GM12865 (cell line): ENCODE data around the gene YTHDF1.

Source experiments
- DNase-seq: peaks from one replicate; pipeline ENCODE4 v3.0.0; 2010; ENCODE audit warnings: low read depth
- H3K4me3 ChIP-seq: 2 replicates; pipeline ENCODE4 v1.5.1; 2011; ENCODE audit warnings: mild to moderate bottlenecking, low read depth, low read length, control low read depth
- CTCF ChIP-seq: IDR thresholded peaks from 2 replicates; pipeline ENCODE4 v1.5.1; 2011; ENCODE audit warnings: low read length, control low read depth, low read depth, inconsistent platforms; ENCODE audit not compliant: insufficient read depth; ENCODE audit errors: missing control alignments

YTHDF1 gene

GRCh38 chr20:63236116-63236837 lies 20.3 kb upstream of the YTHDF1 start:
- TF ChIP-seq CTCF, result no peak

GRCh38 chr20:63235399-63235983 lies 19.6 kb upstream of the YTHDF1 start, which contains the start of gene BIRC7:
Gene BIRC7 (plus strand): TSS chr20:63235905. CDS start chr20:63236097, 192 bp downstream.
- TF ChIP-seq CTCF, result no peak
- DNase-seq, result no peak
- no peak within 1 kb of the TSS for H3K4me3 ChIP-seq

More at GRCh38 chr20:63236116-63236837, 20.3 kb upstream of the YTHDF1 start:
- no peak overlapping the region for H3K4me3 ChIP-seq
- DNase-seq, result no peak

- no peak overlapping the region for H3K4me3 ChIP-seq
- peak; percentile 57 for TF ChIP-seq CTCF
- peak; percentile 30 for DNase-seq
Measured at GRCh38 chr20:63234693-63235398, 18.9 kb upstream of the YTHDF1 start.

- no peak for TF ChIP-seq CTCF
- no peak for DNase-seq
- no peak overlapping the region for H3K4me3 ChIP-seq
Measured at GRCh38 chr20:63233924-63234323, 18.0 kb upstream of the YTHDF1 start.

- no peak for DNase-seq
- TF ChIP-seq CTCF, result no peak
- no peak overlapping the region for H3K4me3 ChIP-seq
Measured at GRCh38 chr20:63233061-63233344, 17.1 kb upstream of the YTHDF1 start.

GRCh38 chr20:63232235-63233060 lies 16.5 kb upstream of the YTHDF1 start:
- TF ChIP-seq CTCF, result no peak
- H3K4me3 ChIP-seq, result no peak overlapping the region
- no peak for DNase-seq
